Endothelial cell of umbilical vein (primary cell): Measurements from ENCODE around the gene COL23A1.

ENCODE experiments used
- EZH2 ChIP-seq: IDR thresholded peaks from 2 replicates; pipeline ENCODE4 v1.6.1; 2012; ENCODE audit warnings: borderline replicate concordance, low read depth, mild to moderate bottlenecking, moderate library complexity, low read length, inconsistent platforms; ENCODE audit not compliant: severe bottlenecking
- MYC ChIP-seq: IDR thresholded peaks from one replicate; pipeline ENCODE4 v1.6.1; 2011; ENCODE audit warnings: mild to moderate bottlenecking, low read depth, low read length
- POLR2A ChIP-seq: IDR thresholded peaks from 2 replicates; pipeline ENCODE4 v1.6.1; 2012; ENCODE audit warnings: low read depth, mild to moderate bottlenecking, control low read depth, low read length
- TF ChIP-seq, protein P1 (sequence below), 2 donors: IDR thresholded peaks; 1 replicate in 1 of 2; 2 replicates in 1 of 2; pipeline ENCODE4 v1.5.1; 2011; ENCODE audit warnings: low read length in 2 of 2, mild to moderate bottlenecking in 2 of 2, moderate library complexity in 2 of 2, control low read depth in 1 of 2, inconsistent platforms in 1 of 2, low read depth in 1 of 2; ENCODE audit not compliant: insufficient read depth in 1 of 2; ENCODE audit errors: extremely low read depth in 1 of 2

DNA sequence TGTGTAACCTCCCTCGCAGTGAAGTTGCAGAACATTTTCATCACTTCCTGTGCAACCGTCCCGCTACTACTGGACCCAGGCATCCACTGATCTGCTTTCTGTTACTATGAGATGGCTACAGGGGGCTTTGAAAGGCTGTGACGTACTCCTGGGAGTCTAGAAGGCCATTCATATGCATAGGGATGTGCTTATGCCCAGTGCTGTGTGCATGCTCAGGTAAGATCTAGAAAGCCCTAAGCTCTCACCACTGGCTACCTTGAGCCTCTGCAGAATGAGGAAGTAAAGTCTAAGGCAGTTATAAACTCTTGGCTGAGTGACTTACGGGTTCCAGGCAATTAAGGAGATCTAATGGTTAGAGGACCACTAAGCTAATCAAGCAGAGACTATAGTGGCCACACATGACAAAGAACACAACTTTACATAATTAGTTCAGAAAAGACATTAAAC is 374.1 kb downstream of the COL23A1 start:
- TF ChIP-seq MYC (no peak), EZH2 (no peak), POLR2A (no peak)
- TF ChIP-seq, protein P1, sequence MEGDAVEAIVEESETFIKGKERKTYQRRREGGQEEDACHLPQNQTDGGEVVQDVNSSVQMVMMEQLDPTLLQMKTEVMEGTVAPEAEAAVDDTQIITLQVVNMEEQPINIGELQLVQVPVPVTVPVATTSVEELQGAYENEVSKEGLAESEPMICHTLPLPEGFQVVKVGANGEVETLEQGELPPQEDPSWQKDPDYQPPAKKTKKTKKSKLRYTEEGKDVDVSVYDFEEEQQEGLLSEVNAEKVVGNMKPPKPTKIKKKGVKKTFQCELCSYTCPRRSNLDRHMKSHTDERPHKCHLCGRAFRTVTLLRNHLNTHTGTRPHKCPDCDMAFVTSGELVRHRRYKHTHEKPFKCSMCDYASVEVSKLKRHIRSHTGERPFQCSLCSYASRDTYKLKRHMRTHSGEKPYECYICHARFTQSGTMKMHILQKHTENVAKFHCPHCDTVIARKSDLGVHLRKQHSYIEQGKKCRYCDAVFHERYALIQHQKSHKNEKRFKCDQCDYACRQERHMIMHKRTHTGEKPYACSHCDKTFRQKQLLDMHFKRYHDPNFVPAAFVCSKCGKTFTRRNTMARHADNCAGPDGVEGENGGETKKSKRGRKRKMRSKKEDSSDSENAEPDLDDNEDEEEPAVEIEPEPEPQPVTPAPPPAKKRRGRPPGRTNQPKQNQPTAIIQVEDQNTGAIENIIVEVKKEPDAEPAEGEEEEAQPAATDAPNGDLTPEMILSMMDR (IDR thresholded peaks at IDR 0.05; ENCODE audit: extremely low read depth in 1 of 2, insufficient read depth in 1 of 2, low read depth in 1 of 2, low read length in 2 of 2): no peak
